HL-60 (cell line): ENCODE measurements around the gene MBD3L4.
"Not testable (repeated sequence)": the region's sequence is repeated elsewhere in the genome, so short reads cannot be mapped to it uniquely, and the experiment has no call there.

ENCODE experiments used
- GABPA ChIP-seq: IDR thresholded peaks from 2 replicates; pipeline ENCODE4 v1.6.1; 2012; ENCODE audit warnings: low read depth
- POLR2AphosphoS5 ChIP-seq: IDR thresholded peaks from 2 replicates; pipeline ENCODE4 v1.6.1; 2012; ENCODE audit warnings: low read depth
- TF ChIP-seq, protein P1 (sequence below): IDR thresholded peaks from one replicate; pipeline ENCODE4 v1.5.1; 2011; ENCODE audit warnings: low read length, control low read depth, inconsistent platforms; ENCODE audit not compliant: insufficient read depth
- TF ChIP-seq, protein P2 (sequence below): IDR thresholded peaks from 2 replicates; pipeline ENCODE4 v1.6.1; 2012; ENCODE audit warnings: low read depth; ENCODE audit not compliant: insufficient replicate concordance

DNA sequence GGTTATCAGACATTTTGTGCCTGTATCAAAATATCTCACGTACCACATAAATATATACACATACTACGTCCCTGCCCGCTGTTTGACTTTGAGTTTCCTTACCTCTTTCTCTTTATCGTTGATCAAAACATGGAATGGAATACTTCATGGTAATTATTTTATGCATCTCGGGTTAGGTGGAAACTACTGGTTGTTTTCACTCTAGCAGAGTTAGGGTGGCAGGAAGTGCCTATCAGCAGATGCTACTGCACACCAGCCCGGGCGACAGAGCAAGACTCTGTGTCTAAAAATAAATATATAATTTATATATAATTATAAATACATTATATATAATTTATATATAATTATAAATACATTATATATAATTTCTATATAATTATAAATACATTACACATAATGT, 12.9 kb upstream of the MBD3L4 start:
- TF ChIP-seq, protein P1, sequence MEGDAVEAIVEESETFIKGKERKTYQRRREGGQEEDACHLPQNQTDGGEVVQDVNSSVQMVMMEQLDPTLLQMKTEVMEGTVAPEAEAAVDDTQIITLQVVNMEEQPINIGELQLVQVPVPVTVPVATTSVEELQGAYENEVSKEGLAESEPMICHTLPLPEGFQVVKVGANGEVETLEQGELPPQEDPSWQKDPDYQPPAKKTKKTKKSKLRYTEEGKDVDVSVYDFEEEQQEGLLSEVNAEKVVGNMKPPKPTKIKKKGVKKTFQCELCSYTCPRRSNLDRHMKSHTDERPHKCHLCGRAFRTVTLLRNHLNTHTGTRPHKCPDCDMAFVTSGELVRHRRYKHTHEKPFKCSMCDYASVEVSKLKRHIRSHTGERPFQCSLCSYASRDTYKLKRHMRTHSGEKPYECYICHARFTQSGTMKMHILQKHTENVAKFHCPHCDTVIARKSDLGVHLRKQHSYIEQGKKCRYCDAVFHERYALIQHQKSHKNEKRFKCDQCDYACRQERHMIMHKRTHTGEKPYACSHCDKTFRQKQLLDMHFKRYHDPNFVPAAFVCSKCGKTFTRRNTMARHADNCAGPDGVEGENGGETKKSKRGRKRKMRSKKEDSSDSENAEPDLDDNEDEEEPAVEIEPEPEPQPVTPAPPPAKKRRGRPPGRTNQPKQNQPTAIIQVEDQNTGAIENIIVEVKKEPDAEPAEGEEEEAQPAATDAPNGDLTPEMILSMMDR, result not testable (repeated sequence)
- not testable (repeated sequence) for TF ChIP-seq POLR2AphosphoS5, GABPA
- TF ChIP-seq, protein P2, sequence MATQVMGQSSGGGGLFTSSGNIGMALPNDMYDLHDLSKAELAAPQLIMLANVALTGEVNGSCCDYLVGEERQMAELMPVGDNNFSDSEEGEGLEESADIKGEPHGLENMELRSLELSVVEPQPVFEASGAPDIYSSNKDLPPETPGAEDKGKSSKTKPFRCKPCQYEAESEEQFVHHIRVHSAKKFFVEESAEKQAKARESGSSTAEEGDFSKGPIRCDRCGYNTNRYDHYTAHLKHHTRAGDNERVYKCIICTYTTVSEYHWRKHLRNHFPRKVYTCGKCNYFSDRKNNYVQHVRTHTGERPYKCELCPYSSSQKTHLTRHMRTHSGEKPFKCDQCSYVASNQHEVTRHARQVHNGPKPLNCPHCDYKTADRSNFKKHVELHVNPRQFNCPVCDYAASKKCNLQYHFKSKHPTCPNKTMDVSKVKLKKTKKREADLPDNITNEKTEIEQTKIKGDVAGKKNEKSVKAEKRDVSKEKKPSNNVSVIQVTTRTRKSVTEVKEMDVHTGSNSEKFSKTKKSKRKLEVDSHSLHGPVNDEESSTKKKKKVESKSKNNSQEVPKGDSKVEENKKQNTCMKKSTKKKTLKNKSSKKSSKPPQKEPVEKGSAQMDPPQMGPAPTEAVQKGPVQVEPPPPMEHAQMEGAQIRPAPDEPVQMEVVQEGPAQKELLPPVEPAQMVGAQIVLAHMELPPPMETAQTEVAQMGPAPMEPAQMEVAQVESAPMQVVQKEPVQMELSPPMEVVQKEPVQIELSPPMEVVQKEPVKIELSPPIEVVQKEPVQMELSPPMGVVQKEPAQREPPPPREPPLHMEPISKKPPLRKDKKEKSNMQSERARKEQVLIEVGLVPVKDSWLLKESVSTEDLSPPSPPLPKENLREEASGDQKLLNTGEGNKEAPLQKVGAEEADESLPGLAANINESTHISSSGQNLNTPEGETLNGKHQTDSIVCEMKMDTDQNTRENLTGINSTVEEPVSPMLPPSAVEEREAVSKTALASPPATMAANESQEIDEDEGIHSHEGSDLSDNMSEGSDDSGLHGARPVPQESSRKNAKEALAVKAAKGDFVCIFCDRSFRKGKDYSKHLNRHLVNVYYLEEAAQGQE, result not testable (repeated sequence)
